ENCODE results near the gene POLR3A.
"Not testable (repeated sequence)": the region's sequence is repeated elsewhere in the genome, so short reads cannot be mapped to it uniquely, and the experiment has no call there.

POLR3A gene

DNA sequence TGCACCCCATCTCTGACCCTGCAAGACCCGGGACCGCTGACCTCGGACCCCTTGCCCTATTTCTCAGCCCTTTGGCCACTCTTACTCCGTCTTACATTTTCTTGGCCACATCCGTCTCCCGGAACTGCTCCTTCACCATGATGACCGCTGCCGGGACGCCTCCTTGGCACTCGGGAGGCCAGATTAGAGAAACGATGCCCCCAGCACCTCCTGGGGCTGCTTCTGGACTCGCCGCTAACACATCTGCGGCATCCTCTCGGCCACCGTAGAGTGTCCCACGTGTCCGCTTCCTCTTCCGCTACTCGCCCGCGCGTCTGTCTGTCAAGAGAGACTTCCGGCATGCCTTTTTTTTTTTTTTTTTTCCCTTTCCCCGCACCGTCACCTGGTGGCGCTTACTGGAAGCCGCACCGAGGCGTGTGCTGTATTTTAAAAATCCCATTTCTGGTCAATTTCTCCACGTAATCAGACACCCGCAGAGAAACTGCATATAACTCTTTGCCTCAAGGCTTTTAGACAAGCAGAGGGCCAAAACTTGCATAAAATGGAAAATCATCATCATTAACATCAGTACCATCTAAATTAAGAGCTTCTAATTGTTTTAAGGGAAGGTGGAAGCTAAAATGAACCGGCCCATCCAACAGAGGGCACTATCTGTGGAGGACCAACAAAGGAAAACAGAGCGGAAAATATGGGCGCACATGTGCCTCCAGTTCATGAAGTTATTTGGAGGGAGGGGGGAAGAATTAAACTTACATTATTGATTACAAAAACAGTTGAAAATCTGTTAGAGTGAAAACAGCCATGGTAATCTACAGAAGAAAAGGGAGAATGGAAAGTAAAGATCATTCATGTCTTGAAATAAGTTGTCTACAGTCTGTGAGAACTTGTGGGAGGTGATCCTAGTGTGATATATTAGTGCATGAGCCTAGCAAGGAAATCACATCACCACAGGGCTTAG lies at the start of gene POLR3A:
POLR3A (minus strand) TSS at position 247 of the 958 bp plus-strand sequence; CDS start at position 139, 108 bp downstream.
- peak; percentile 92 for DNase-seq

DNA sequence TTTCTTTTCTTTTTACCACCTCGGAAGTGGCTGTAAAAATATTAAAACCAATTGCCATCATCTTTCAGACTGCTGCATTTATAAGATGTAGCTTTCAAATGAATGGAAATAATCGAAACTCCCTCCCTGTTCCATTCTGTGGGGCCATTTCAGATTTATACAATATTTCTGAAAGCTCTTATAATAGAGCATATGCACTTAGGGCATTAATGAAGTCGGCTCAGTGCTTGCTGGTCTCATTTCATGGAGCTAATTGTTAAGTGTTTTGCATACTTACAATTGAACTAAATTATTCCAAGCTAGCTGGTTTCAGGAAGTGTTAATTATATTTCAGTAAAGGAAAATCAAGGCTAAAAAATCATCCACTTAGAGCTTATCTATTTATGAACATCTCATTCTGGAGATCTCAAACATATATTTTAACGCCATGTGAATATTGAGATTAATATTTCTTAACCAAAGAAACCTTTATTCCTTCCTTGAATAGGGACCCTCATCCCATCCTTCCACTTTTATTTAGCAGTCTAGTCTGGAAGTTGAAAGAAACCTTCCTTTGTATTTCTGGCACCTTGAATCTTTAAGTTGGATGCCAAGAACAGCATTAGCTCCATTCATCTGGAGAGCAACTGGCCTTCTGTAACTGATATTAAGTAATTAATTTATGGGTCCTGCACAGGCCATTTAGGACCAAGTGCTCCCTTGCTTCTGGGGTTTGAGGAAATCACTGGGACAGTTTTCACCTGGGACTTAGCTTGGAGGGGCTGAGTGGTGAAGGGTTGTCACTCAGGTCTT lies 49.4 kb upstream of the POLR3A start:
- no peak for DNase-seq

DNA sequence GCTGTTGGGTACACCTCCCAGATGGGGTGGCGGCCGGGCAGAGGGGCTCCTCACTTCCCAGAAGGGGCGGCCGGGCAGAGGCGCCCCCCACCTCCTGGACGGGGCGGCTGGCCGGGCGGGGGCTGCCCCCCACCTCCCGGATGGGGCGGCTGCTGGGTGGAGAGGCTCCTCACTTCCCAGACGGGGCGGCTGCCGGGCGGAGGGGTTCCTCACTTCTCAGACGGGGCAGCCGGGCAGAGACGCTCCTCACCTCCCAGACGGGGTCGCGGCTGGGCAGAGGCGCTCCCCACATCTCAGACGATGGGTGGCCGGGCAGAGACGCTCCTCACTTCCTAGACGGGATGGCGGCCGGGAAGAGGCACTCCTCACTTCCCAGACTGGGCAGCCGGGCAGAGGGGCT lies 46.5 kb upstream of the POLR3A start:
- not testable (repeated sequence) for DNase-seq

DNA sequence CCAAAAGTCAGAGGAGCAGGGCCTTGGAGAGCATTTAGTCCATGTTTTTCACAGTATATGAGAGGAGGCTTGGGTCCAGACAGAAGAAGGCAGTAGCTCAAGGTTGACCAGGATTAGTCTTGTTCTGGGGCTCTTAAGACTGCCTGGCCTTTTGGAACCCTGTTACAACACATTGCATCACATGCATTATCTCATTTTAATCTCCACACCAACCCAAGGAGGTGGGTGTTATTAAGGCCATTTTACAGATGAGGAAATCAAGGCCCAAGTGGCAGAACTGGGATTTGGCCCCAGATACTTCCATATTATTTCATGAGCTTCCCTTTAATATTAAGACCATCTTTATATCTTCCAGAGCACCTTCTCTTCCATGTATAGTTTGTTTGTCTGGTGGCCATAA lies 43.2 kb upstream of the POLR3A start:
- no peak for DNase-seq

DNA sequence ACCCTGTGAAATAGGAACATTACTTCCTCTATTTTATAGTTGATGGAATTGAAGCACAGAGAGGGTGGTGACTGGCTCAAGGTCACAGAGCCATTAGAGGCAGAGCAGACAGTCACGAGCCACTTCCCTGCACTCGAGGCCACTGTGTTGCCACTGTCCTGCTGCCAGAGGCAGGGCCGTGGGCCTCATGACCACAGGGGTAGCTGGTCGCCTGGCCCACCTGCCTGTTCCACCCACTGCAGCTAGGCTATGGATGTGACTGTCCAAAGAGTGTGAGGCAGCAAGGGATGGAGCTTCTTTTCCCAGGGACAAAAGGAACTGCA lies 42.5 kb upstream of the POLR3A start:
- DNase-seq = no peak

DNA sequence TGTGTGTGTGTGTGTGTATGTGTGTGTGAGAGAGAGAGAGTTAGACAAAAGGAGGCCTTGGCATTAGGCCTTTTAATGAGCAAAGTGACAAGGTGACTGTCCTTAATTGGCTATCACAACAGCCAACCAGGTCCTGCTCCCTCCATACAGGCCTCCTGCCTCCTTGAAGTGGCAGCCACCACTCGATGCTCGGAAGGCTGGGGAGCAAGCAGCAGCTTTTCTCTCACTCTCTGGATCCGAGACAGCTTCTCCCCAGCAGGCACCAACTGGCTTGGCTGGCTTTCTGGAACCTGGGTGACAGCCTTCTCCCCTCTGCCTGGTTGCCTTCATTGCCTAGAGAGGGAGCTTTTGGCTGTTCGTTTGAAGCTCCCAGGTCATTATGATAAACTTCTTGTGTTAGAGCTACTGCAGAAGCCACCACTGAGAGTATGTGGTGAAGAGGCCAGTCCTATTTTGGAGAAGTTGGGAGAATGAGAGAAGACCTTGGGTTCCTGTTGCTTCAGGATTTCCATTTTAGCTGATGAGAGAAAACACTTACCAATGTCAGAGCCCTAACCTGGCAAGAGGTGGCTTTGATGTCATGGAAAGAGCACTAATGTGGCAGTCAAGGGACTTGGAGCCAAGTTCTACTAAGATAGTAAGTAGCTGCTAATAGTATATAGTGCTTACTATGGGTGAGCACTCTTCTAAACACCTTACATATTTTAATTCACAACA lies 42.0 kb upstream of the POLR3A start:
- no peak for DNase-seq

DNA sequence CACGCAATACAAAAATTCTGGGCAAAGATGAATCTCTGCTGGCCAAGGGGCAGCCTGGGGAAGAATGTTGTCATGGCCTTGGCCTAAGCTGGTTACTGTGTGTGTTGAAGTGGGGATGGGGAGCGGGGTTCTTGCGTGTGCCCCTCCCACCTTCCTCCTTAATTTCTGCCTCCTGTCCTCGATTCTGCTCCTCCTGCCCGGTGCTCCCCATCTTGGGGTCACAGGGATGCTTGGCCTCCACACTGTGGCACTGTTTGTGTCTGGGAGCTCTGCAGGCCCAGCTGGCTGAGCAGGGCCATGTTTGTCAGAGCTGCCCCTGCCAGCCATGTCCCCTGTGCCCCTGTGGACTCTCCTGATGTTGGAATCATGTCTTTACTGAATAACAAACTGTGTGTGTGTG lies 41.4 kb upstream of the POLR3A start:
- DNase-seq = no peak

DNA sequence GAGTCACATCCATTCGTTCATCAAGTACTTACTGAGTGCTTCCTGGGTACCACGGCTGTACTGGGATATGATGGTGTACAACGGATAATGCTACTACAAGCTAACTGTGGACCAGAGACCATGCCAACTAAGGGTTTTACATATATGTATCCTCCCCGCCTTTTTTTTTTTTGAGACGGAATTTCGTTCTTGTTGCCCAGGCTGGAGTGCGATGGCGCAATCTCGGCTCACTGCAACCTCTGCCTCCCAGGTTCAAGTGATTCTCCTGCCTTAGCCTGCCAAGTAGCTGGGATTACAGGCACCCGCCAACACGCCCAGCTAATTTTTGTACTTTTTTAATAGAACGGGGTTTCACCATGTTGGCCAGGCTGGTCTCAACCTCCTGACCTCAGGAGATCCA lies 40.7 kb upstream of the POLR3A start:
- DNase-seq = not testable (repeated sequence)

DNA sequence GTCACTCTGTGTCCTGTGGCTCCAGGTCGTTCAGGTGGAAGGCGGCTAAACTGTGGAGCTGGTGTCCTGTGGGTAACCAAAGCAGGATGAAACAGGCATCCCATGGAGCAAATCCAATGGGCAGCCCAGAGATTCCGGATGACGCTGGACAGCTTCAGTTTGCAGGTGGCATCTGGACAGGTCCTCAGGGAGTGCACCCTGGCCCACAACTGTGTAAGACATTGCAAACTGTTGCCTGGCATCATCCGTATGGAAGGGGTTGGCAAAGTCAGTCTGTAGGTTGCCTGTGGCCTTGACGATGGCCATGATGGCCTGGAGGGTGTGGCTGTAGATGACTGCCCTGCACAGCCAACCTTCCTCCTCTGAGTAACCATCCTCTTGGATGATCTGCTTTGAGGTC lies 39.8 kb upstream of the POLR3A start:
- no peak for DNase-seq

DNA sequence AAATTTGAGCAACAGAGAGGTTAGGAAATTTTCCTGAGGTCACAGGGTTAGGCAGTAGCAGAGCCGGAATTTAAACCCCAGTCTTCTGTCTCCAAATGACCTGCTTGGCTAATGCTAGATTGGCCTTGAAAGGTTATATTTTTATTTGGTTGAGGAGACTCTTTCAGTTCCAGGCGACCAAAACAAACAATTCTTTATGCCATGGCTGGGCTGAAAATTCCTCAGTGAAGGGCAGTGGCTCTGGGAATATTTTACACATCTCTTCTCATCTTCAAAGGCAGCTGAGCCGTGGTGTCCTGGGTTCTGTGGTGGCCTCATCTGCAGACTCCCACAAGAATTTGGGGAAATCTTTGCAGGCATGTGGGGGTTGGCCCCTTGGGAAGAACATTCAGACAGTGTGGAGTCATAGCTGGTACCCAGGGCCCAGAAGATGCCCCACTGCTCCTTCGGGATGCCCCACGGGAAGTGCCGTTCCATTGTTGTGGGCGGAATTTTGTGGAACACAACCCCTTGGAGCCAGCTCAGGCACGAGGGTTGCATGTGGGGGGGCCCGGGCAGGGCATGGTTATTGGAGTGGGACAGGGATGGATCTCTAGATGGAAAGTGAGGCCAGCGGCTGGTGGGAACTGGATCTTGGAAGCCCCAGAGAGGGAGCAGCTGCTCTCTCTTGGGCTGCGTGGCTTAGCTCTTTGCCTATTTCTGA lies 37.6 kb upstream of the POLR3A start:
- DNase-seq = no peak

DNA sequence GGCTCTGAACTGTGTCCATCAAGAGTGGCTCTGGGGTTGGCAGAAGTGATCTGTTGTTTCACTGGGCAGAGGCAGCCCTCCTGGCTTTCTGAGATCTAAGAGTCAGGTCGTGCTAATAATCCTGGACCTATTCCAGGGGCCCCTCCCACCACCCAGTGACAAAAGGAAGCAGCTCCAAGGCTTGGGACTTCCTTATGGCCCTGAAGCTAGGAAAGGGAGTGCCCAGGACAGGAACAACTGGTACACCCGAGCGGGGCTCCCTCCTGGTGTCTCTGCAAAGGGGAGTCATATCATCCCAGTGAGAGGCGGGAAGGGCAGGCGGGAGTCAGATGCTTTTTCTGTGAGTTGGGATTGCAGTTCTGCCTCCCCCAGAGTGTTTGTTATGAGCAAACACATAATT lies 36.7 kb upstream of the POLR3A start:
- no peak for DNase-seq

DNA sequence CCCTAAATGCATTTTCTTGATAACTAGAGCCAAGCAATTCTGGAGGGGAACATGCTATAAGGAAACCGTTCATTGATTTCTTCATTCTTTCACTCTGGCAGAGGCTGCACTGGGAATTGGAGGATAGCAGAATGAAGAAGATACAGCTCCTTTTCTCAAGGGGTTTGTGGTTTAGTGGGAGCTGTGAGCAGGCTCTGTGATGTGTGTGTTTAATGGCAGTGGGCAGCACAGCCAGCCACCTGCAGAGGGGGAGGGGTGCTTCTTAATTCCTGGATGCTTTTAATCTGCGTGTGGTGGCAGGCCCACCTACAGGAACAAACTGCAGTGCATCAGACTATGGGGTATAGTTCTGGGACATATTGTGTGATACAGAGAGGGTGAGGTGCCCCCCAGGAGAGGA lies 36.3 kb upstream of the POLR3A start:
- DNase-seq = no peak

DNA sequence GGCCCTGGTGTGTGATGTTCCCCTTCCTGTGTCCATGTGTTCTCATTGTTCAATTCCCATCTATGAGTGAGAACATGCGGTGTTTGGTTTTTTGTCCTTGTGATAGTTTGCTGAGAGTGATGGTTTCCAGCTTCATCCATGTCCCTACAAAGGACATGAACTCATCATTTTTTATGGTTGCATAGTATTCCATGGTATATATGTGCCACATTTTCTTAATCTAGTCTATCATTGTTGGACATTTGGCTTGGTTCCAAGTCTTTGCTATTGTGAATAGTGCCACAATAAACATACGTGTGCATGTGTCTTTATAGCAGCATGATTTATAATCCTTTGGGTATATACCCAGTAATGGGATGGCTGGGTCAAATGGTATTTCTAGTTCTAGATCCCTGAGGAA lies 35.6 kb upstream of the POLR3A start:
- DNase-seq = not testable (repeated sequence)

DNA sequence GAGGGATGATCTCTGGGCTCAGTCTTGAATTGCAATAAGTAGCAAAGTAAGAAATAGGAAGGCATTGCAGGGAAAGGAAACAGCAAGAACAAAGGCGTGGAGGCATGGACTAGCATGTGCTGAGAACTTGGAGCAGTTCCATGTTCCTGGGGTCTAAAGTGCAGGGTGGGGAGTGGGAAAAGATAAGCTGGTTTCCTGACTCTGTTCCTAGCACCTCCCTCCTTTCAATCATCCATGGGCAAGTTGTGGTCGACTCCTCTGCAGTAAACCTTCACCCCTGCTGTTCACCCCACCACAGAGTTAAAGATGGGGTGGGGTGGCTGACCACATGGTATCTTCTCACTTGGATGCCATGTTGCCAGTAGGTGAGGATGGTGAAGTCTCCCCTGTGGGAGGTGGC lies 33.9 kb upstream of the POLR3A start:
- no peak for DNase-seq

DNA sequence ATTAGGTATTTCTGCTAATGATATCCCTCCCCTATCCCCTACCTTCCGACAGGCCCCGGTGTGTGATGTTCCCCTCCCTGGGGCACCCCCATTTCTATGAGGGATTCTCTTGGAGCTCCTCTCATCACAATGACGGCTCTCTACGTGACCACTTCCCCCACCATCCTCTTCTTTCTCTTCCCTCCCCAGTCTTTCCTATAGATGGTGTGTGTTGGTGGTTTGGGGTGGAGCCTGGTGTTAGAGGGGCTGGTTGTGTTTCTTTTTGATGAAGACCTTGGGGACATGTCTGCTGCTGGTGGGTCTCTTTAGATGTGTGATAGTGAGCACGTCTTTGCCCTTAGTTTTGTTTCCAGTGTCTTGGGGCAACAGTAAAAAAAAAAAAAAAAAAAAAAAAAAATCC lies 33.0 kb upstream of the POLR3A start:
- DNase-seq = no peak

DNA sequence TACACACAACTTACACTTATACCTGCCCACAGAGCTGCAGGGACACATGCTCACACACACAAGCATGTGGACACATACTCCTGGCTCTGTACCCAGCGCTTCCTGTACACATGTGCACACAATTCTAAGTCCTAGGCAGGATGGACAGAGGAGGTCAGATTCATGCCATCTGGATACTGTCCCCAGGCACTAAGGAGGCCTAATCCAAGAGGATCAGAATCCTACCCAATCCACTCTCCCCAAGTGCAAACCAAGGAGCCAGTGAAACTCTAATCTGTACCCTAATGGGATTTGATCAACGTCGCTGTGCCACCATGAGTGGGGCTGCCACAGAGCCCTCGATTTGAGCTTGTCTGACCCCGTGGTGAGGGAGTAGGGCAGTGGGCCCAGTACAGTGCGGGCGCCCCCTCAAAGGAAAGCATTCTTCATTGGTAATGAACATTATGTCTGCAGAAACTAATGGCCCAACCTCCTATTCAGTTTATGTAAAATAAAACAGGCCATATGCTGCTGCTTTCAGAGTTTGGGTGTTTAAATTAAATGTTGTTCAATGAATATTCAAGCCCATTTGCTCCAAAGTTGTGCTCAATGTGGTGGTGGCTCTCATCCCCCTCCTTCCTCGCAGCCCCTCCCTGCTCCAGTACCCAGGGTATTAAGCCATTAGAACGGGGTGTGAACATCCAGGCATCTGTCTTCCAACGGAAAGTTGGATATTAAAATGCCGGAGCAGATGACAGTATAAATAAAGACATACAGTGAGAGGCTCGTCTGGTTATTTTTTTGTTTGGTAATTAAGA lies 30.8 kb upstream of the POLR3A start:
- DNase-seq = no peak

DNA sequence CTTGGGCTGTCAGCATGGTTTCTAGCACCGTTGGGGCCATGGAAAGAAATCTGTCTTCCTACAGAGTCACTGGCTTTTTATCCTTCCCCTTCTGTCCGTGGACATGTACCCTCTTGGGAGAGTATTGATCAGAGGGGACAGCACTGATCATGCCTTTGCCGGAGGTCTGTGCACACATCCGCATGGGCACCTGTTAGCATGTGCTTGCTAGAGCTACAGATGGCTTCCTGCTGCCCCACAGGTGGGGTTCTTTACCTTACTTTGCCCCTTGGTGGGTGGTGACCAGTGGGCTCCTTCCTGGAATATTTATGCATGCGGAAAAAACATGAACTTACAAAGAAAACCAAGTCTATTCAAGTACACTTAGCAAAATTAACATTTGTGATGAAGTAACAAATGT lies 29.2 kb upstream of the POLR3A start:
- no peak for DNase-seq

DNA sequence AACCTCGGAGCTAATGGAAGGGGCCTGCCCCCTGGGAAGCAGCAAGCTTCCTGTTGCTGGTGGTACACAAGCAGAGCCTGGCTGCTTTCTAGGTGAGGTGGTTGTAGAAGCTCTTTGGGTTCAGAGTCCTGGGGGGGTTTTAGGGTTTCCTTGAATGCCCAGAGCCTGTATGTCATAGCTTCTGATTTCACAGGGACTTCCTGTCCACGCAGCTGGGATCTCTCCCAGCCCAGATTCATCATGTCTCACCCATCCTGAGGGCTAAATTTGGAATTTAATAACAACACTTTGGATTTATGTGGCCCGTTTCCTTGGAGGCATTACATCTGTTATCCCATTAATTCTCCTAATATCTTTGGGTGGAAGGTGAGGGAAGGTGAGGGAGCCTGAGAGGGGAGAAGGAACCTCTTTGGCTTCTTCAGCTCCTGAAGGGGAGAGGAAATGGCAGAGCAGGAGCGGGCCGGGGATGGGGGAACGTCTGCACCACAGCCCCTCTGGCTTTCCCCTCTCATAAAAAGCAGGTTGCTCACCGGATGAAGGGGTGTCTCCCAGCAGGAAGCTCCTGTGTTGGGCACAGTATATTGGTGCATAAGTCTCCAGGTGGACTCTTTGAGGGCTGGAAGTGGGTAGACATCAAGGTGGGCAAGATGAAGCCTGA lies 24.0 kb upstream of the POLR3A start:
- no peak for DNase-seq

DNA sequence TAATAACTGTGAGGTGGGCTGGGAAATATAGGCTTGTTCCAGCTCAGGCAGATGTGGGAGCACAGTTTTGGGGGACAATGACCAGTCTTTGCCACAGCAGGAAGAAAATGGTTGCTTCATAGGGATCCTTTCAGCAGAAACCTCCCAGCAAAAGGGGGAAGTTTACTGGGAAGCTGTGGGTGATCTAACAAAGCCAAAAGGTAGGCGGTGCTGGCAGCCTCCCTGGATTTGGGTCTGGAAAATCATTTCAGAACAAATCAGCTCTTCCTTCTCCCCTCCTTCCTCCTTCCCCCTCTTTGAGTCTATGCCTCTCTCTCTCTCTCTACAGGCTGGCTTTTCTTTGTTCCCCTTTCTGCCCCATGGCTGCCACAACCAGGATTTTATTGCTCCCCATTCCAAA lies 20.5 kb upstream of the POLR3A start:
- no peak for DNase-seq

DNA sequence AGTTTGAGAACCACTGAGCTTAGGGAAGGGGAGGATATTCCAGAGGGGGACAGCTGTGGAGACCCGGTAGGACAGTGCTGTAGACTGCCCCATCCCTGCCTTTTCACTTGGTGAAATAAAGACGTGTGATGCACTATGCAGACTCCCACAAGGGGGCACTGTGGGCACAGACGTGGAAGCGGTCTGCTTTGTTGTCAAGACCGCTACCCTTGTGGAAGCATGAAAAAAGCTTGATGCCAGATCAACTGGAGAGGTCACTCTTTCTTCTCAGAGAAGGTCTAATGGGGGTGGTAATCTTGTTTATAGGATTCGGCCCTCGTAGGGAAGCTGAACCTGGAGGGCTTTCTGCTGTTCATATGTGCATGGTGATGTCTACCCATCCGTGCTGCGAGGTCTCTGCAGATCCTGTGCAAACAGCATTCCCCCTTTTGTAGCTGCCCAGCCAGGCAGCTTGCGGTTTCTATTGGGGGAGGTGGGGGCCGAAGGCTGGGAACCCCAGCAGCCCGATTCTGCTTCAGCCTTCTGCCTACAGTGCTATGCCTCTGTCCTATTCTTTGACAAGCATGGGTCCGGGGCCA lies 18.1 kb upstream of the POLR3A start:
- DNase-seq = peak; percentile 77

DNA sequence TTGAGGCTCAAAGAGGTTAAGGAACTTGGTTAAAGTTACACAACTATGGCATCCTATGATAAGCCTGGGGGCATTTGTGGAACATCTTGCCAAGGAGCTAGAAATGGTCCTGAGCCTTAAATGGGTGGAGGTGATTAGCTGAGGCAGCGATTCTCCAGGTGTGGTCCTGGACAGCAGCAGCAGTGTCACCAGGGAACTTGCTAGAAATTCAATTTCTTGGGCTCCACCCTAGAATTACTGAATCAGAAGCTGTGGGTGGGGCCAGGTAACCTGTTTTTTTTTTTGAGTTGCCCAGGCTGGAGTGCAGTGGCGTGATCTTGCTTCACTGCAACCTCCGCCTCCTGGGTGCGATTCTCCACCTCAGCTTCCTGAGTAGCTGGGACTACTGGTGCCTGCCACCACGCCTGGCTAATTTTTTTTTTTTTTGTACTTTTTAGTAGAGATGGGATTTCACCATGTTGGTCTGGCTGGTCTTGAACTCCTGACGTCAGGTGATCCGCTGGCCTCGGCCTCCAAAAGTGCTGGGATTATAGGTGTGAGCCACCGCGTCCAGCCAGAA lies 17.5 kb upstream of the POLR3A start:
- no peak for DNase-seq
